Kidney (tissue), 14 donors: ENCODE results near the gene RALGDS. TPM values are rescaled to one million over a fixed set of nuclear protein-coding genes. Genes with fewer than 3 reads are reported as not detected.
A peak's percentile ranks its signal among the peaks of the same experiment; 100 is the strongest.

Experiments
- DNase-seq, 5 donors: peaks; one replicate each; pipeline ENCODE4 v3.0.0-alpha.2; 2013 to 2020
- FAIRE-seq: peaks from 2 replicates; lab custom pipeline; 2012; peaks lifted over from hg19 to GRCh38; lab: Jason Lieb, UNC
- H3K27ac ChIP-seq, 2 donors: one replicate each; pipeline ENCODE4 v1.7.0; 2013; ENCODE audit warnings: low read depth in 2 of 2, low read length in 2 of 2, inconsistent platforms in 1 of 2
- H3K27me3 ChIP-seq: one replicate; pipeline ENCODE4 v1.7.1; 2013; ENCODE audit warnings: low read length, inconsistent platforms; ENCODE audit not compliant: control insufficient read depth, insufficient read depth
- H3K36me3 ChIP-seq, 3 donors: one replicate each; pipeline versions ENCODE4 v1.7.0 to v1.7.1; 2013; ENCODE audit warnings: low read length in 3 of 3, control low read depth in 1 of 3, inconsistent platforms in 1 of 3; ENCODE audit not compliant: insufficient read depth in 3 of 3, control insufficient read depth in 2 of 3
- H3K4me1 ChIP-seq, 3 donors: one replicate each; pipeline versions ENCODE4 v1.7.0 to v1.7.1; 2013; ENCODE audit warnings: low read length in 3 of 3, inconsistent platforms in 1 of 3, low read depth in 1 of 3; ENCODE audit not compliant: control insufficient read depth in 2 of 3, insufficient read depth in 2 of 3
- H3K4me3 ChIP-seq, 3 donors: one replicate each; pipeline versions ENCODE4 v1.7.0 to v1.8.1; 2013; ENCODE audit warnings: low read length in 3 of 3, control low read depth in 1 of 3, inconsistent platforms in 1 of 3
- H3K9ac ChIP-seq, 3 donors: one replicate each; pipeline versions ENCODE4 v1.7.0 to v1.7.1; 2013; ENCODE audit warnings: low read length in 3 of 3, control low read depth in 1 of 3, inconsistent platforms in 1 of 3
- H3K9me3 ChIP-seq, 3 donors: one replicate each; pipeline versions ENCODE4 v1.7.0 to v1.7.1; 2013; ENCODE audit warnings: low read length in 3 of 3, control low read depth in 1 of 3, inconsistent platforms in 1 of 3; ENCODE audit not compliant: control insufficient read depth in 2 of 3, insufficient read depth in 1 of 3
- CTCF ChIP-seq: IDR thresholded peaks from 3 replicates; pipeline ENCODE4 v1.5.1; 2012; ENCODE audit warnings: mild to moderate bottlenecking, moderate library complexity, borderline replicate concordance; ENCODE audit not compliant: insufficient read depth; ENCODE audit errors: extremely low read depth
- intact Hi-C: fragments of 100-400 bp; cut with DNase I; formaldehyde crosslinking; loops from one replicate; pipeline ENCODE4 v1.11.1; 2022
- polyA plus RNA-seq: library from polyadenylated mRNA; stranded (reverse); fragments of 350-450 nt; fragmentation: Illumina TruSeq; extraction: RNeasy Lipid Tissue Mini Kit (QIAGEN cat#74804); gene quantifications from one replicate; pipeline ENCODE4 v1.2.3, GENCODE V29; 2014; ENCODE audit warnings: low read depth, low replicate concordance; ENCODE audit not compliant: insufficient read depth
- total RNA-seq: library from RNA; stranded (reverse); fragmentation: NEBNext Ultra II Directional; extraction: Animal tissue kit (Norgen Biotek cat#: 25700); gene quantifications from one replicate; pipeline ENCODE4 v1.2.1, GENCODE V29; 2021
- donor health status: control.
- donor health status: control.
- donor health status: control.
- donor health status: control.
- donor health status: control.
- donor health status: DM: yes; HTN: yes; CAD: no.
- donor health status: Normal renal cell carcinoma (clear cell type).

Gene RALGDS
- total and polyA plus RNA-seq, 2 donors from 2014 or later: 13.0 to 43.3 TPM

DNA sequence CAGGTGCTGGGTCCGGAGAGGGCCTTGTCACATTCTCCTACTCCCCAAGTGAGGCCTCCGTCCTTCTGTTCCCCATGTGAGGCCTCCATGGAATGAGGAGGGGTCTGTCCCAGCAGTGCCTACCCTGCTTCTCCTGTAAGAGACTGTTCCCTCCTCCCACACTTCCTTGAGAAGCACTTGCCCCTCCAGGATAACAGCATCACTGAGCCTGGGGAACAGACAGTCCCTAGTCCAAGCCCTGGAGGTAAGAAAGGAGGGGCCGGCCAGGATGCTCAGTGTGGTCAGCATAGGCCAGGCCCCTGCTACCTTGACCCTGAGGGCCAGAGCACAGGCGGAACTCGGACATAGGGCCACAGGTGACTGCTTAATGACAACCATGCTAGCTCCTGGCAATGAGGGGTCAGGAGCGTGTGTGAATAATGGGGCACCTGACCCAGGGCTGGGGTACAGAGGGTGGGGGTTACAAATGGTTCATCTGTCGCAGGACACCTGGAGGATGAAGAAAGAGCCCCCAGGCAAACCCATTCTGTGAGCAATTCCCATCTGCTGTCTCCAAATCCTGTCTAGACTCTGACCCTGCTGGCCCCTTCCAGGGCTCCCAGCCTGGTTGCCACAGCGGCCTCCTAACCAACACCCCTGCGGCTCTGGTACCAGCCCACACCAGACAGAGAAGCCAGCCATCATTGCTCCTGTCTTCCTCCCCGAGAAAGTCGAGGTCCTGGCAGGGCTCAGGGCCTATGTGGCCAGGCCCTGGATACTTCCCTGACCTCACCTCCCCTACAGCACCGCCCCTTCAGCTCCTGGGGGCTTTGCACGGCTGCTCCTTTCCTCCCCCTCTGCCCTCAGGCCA lies 20.3 kb downstream of the RALGDS start:
- H3K4me3 ChIP-seq: no peak overlapping the region
- no peak for DNase-seq
- intact Hi-C loops: loop anchor here (5.0 kb wide), 1 partner anchor 42 kb away; no protein-coding TSS in a partner anchor

GRCh38 chr9:133099726-133100505 lies 21.1 kb downstream of the RALGDS start:
- H3K9ac ChIP-seq: no peak overlapping the region
- H3K4me3 ChIP-seq: no peak overlapping the region
- H3K9me3 ChIP-seq: peaks cover 0 to 12% (median 0%) of the 10 kb centered on the region in 3 donors
- FAIRE-seq: no peak
- H3K36me3 ChIP-seq: peaks cover 2 to 48% (median 21%) of the 10 kb centered on the region in 3 donors
- no peak for TF ChIP-seq CTCF
- intact Hi-C loops: loop anchor here (5.0 kb wide), 1 partner anchor 42 kb away; no protein-coding TSS in a partner anchor
- no peak overlapping the region for H3K27ac ChIP-seq
- H3K4me1 ChIP-seq: no peaks in the 10 kb centered on the region
- no peaks in the 10 kb centered on the region for H3K27me3 ChIP-seq
- peak in 1 of 5 donors; percentile 30 for DNase-seq

More for the DNA sequence above, 20.3 kb downstream of the RALGDS start:
- Histone ChIP-seq H3K4me1 (no peaks in the 10 kb centered on the region), H3K36me3 (peaks cover 2 to 48% (median 21%) of the 10 kb centered on the region in 3 donors), H3K27me3 (no peaks in the 10 kb centered on the region), H3K9me3 (peaks cover 0 to 11% (median 0%) of the 10 kb centered on the region in 3 donors), H3K27ac (no peak overlapping the region), H3K9ac (no peak overlapping the region)
- no peak for TF ChIP-seq CTCF
- no peak for FAIRE-seq

DNA sequence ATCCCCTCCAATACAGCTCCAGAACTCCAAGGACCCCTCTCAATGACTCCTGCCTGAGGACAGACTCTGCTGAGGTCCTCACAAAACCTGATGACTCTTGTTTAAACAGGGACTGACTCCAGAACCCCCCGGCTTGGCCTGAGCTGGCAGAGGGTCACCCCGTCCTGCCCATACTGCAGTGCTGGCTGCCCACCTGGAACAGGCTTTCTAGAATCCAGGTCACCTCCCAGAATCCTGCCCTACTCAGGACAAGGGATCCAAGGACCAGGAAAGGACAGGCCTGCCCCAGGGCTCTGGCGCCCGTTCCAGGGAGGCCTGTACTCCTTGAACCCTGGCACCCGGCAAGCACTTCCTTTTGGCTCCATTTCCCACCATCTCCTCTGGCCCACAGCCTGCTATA lies 22.2 kb downstream of the RALGDS start:
- FAIRE-seq (no peak), DNase-seq (peak in 2 of 5 donors; percentile 20 to 32)
- Histone ChIP-seq H3K4me3 (no peak overlapping the region), H3K36me3 (peaks cover 2 to 47% (median 21%) of the 10 kb centered on the region in 3 donors), H3K27me3 (no peaks in the 10 kb centered on the region), H3K27ac (no peak overlapping the region), H3K9ac (no peak overlapping the region), H3K4me1 (no peaks in the 10 kb centered on the region), H3K9me3 (peaks cover 0 to 12% (median 0%) of the 10 kb centered on the region in 3 donors)
- TF ChIP-seq CTCF: no peak
- intact Hi-C loops: no loop called here
